ENCODE measurements around the gene BCL10. TPM values are rescaled to one million over a fixed set of nuclear protein-coding genes. Genes with fewer than 3 reads are reported as not detected.

BCL10 gene
- total RNA-seq: 10 to 100 TPM; 26.4 to 27.0 TPM

DNA sequence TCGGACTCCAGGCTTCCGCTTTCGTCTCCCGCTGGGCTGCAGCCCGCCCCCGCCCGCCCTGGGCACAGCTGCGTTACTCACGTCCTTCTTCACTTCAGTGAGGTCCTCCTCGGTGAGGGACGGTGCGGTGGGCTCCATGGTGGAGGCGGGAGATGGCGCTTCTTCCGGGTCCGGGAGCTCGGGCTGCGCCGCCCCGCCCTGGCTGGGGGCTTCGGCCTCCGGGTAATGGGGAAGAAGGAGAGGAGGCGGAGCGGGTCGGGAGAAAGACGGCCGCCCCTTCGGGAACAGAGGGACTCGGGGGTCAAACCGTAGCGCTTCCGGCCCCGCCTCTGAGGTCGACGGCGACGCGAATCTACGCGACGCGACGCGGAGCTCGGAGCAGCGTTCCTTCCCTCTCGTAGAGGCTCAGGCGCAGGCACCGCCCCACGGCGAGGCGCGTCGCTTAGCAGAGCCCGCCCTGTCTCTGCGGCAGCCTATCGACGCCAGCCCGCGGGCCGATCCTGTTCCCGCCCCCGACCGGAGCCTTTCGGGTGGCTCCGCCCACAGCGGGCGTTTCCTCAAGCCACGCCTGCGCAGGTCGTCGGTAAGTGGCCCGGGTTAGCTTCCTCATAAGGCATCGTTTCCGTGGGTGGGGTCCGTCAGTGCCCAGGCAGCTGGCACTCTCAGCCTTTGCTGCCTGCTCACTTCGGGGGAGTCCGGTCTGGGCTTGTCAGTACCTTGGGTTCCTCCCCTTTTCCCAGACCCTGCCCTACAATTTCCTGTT lies at the start of gene BCL10:
BCL10 (minus strand) TSS at position 418 of the 763 bp plus-strand sequence; CDS start at position 138, 280 bp downstream.
- ChIA-PET CTCF (interaction anchor here (0.7 to 4.0 kb wide), 11 partner anchors 9 to 413 kb away, joined by 3 to 56 read pairs (median 4); partner anchors contain the start of gene C1orf52), POLR2A (interaction anchor here (0.6 to 2.7 kb wide), 25 partner anchors 8 to 1774 kb away, joined by 3 to 41 read pairs (median 4); partner anchors contain the start of genes C1orf52, CTBS, GNG5 and MCOLN2)
- Mint-ChIP-seq H3K36me3 (ENCODE audit: low read depth) (peaks cover 28% of the 10 kb centered on the region), H3K9me3 (ENCODE audit: insufficient read depth) (no peaks in the 10 kb centered on the region), H3K27ac (peak within 1 kb of the TSS; percentile 95), H3K27me3 (ENCODE audit: low read depth) (peaks cover 7% of the 10 kb centered on the region), H3K4me1 (ENCODE audit: low read depth) (peaks cover 45% of the 10 kb centered on the region), H3K4me3 (peak within 1 kb of the TSS; percentile 81)
- DNase-seq (peak; percentile 98), ATAC-seq (peak; percentile 99)

- Mint-ChIP-seq H3K27me3 (ENCODE audit: low read depth) (peaks cover 41% of the 10 kb centered on the region), H3K36me3 (ENCODE audit: low read depth) (no peaks in the 10 kb centered on the region), H3K4me3 (no peak overlapping the region), H3K27ac (no peak overlapping the region), H3K4me1 (ENCODE audit: low read depth) (peaks cover 5% of the 10 kb centered on the region), H3K9me3 (ENCODE audit: insufficient read depth) (no peaks in the 10 kb centered on the region)
- DNase-seq (no peak), ATAC-seq (no peak)
- ChIA-PET CTCF (no interaction called here), POLR2A (no interaction called here)
Observed at GRCh38 chr1:85325920-85326319, 49.5 kb upstream of the BCL10 start.

DNA sequence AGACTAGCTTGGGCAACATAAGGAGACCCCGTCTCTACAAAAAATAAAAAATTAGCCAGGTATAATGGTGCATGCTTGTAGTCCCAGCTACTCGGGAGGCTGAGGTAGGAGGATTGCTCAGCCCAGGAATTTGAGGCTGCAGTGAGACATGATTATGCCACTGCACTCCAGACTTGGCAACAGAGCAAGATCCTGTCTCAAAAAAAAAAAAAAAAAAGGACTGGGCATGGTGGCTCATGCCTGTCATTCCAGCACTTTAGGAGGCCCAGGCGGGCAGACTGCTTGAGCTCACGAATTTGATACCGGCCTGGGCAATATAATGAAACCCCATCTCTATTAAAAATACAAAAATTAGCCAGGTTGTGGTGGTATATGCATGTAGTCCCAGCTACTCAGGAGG lies 47.3 kb upstream of the BCL10 start:
- peaks cover 8% of the 10 kb centered on the region for H3K4me1 Mint-ChIP-seq (ENCODE audit: low read depth)
- ATAC-seq (no peak), DNase-seq (no peak)
- CTCF ChIA-PET: no interaction called here
- no peaks in the 10 kb centered on the region for H3K9me3 Mint-ChIP-seq (ENCODE audit: insufficient read depth)
- POLR2A ChIA-PET: no interaction called here
- no peak overlapping the region for H3K27ac Mint-ChIP-seq
- H3K27me3 Mint-ChIP-seq (ENCODE audit: low read depth): peaks cover 42% of the 10 kb centered on the region
- H3K4me3 Mint-ChIP-seq: no peak overlapping the region
- H3K36me3 Mint-ChIP-seq (ENCODE audit: low read depth): no peaks in the 10 kb centered on the region

DNA sequence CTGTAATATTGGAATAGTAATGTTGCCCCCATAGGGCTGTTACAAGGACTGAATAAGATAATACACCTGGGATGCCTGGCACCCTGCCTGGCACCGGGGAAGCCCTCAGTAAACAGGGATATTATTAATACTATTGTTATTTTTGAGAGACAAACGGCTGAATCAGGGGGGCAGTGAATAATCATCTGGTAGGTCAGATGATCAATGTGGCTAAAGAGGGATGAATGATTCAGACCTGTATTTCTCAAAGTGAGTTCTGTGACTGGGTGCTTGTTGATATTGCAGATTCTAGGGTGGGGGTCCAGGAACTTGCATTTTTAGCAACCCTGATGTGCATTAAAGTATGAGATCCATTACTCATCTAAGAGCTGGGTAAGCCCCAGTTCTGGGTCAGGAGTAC lies 46.2 kb upstream of the BCL10 start:
- DNase-seq (no peak), ATAC-seq (no peak)
- Mint-ChIP-seq H3K27me3 (ENCODE audit: low read depth) (peaks cover 43% of the 10 kb centered on the region), H3K4me3 (no peak overlapping the region), H3K27ac (no peak overlapping the region), H3K4me1 (ENCODE audit: low read depth) (peaks cover 8% of the 10 kb centered on the region), H3K9me3 (ENCODE audit: insufficient read depth) (no peaks in the 10 kb centered on the region), H3K36me3 (ENCODE audit: low read depth) (no peaks in the 10 kb centered on the region)
- ChIA-PET POLR2A (no interaction called here), CTCF (no interaction called here)

- H3K27ac Mint-ChIP-seq: no peak overlapping the region
- DNase-seq (peak; percentile 36), ATAC-seq (peak; percentile 51)
- peaks cover 46% of the 10 kb centered on the region for H3K27me3 Mint-ChIP-seq (ENCODE audit: low read depth)
- peaks cover 8% of the 10 kb centered on the region for H3K4me1 Mint-ChIP-seq (ENCODE audit: low read depth)
- CTCF ChIA-PET: no interaction called here
- no peaks in the 10 kb centered on the region for H3K36me3 Mint-ChIP-seq (ENCODE audit: low read depth)
- H3K4me3 Mint-ChIP-seq: no peak overlapping the region
- POLR2A ChIA-PET: no interaction called here
- no peaks in the 10 kb centered on the region for H3K9me3 Mint-ChIP-seq (ENCODE audit: insufficient read depth)
Observed at GRCh38 chr1:85321237-85321964, 45.0 kb upstream of the BCL10 start.

DNA sequence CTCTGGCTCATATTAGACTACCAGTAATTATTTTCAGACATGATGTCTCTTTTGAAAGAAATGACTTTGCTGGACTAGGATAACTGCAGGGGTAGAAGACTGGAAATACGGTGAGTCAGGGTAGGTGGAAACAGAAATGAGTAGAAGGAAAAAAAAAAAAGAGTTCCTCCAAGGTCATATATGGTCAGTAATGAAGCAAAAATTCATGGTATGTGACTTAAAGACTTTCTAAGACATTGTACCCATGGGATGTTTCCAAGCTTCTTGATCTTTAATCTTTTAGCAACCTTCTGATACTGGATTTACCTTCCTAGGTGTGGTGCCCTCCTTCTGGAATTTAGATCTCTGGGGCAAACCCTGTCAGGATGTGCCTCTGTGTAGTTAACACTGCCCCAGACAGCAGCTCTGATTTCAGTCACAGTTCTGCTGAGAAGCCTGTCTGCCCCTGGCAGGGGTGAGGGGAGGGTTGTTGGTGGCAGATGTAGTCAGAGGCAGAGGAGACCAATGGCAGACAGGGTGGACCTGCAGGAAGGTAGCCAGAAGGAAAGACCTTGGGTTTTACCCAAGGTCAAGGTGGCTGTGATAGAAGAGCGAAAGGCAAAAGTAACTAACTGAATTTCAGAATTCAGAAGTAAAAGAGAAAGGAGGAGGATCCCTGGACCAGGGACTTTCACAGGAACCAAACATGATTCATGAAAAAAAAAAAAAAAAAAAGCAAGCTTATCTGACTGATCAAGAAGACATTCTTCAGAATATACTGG lies 44.1 kb upstream of the BCL10 start:
- POLR2A ChIA-PET: no interaction called here
- H3K27me3 Mint-ChIP-seq (ENCODE audit: low read depth): peaks cover 42% of the 10 kb centered on the region
- peaks cover 8% of the 10 kb centered on the region for H3K4me1 Mint-ChIP-seq (ENCODE audit: low read depth)
- H3K27ac Mint-ChIP-seq: no peak overlapping the region
- DNase-seq: no peak
- H3K36me3 Mint-ChIP-seq (ENCODE audit: low read depth): no peaks in the 10 kb centered on the region
- H3K4me3 Mint-ChIP-seq: no peak overlapping the region
- no peaks in the 10 kb centered on the region for H3K9me3 Mint-ChIP-seq (ENCODE audit: insufficient read depth)
- CTCF ChIA-PET: no interaction called here
- no peak for ATAC-seq

DNA sequence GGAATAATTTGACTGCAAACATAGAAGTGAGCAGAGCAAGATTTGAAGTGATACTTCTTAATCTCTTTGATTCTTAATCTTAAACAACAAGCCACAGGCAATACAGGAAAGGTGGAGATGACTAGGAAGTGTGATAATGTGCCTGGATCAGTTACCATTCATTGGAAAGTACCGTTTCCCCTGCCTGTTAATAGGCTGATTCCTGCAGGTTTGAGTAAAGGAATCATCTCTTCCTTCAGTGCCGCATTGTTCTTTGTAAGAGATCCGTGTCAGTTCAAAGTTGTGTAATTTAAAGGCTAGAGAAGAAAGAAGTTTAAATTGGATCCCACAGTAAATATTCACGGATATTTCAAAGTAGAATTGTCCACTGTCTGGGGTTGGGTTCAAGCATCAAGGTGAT lies 43.5 kb upstream of the BCL10 start:
- Mint-ChIP-seq H3K27me3 (ENCODE audit: low read depth) (peaks cover 38% of the 10 kb centered on the region), H3K4me1 (ENCODE audit: low read depth) (peaks cover 8% of the 10 kb centered on the region), H3K4me3 (no peak overlapping the region), H3K36me3 (ENCODE audit: low read depth) (no peaks in the 10 kb centered on the region), H3K9me3 (ENCODE audit: insufficient read depth) (no peaks in the 10 kb centered on the region), H3K27ac (no peak overlapping the region)
- POLR2A ChIA-PET: no interaction called here
- ATAC-seq (no peak), DNase-seq (no peak)
- CTCF ChIA-PET: no interaction called here

DNA sequence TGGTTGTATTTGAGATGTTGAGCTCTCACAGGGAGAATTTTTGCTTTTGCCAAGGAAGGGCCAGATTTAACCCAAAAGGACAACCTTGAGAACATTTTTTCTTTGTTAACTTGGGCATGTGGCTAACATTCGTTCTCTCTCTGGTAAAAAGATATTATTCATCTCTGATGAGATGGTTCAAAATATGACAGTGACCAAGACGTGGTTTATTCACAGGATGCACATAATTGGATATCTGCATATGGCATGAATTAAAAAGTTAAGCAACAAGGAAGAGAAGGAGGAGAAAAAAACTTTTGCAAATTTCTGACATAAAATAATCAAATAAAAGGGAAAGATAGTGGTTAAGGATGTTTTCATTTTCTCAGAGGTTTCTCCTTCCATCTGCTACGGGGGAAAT lies 43.1 kb upstream of the BCL10 start:
- ATAC-seq (no peak), DNase-seq (no peak)
- H3K36me3 Mint-ChIP-seq (ENCODE audit: low read depth): no peaks in the 10 kb centered on the region
- H3K27ac Mint-ChIP-seq: no peak overlapping the region
- H3K4me3 Mint-ChIP-seq: no peak overlapping the region
- H3K27me3 Mint-ChIP-seq (ENCODE audit: low read depth): peaks cover 37% of the 10 kb centered on the region
- ChIA-PET POLR2A (no interaction called here), CTCF (no interaction called here)
- H3K4me1 Mint-ChIP-seq (ENCODE audit: low read depth): peaks cover 8% of the 10 kb centered on the region
- H3K9me3 Mint-ChIP-seq (ENCODE audit: insufficient read depth): no peaks in the 10 kb centered on the region

DNA sequence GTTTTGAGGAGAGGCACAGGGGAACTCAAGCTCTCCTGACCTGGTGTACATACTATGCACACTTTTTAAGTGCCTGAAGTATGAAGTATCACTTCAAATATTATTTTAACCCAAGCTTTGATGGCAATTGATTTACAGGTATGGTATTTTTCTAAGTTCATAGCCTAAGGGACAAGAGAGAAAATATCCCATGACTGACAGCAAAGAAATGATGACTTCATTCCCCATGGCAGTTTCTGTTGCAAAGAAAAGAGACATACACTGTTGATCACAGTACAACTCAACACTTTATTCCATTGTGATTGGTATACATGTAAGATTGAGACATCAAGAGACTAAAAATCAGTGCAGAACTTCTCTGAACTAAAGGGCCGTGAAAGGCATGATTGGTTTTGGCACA lies 41.8 kb upstream of the BCL10 start:
- CTCF ChIA-PET: no interaction called here
- POLR2A ChIA-PET: no interaction called here
- Mint-ChIP-seq H3K4me3 (no peak overlapping the region), H3K9me3 (ENCODE audit: insufficient read depth) (no peaks in the 10 kb centered on the region), H3K36me3 (ENCODE audit: low read depth) (no peaks in the 10 kb centered on the region), H3K4me1 (ENCODE audit: low read depth) (peaks cover 8% of the 10 kb centered on the region), H3K27ac (no peak overlapping the region), H3K27me3 (ENCODE audit: low read depth) (peaks cover 33% of the 10 kb centered on the region)
- DNase-seq (no peak), ATAC-seq (no peak)

DNA sequence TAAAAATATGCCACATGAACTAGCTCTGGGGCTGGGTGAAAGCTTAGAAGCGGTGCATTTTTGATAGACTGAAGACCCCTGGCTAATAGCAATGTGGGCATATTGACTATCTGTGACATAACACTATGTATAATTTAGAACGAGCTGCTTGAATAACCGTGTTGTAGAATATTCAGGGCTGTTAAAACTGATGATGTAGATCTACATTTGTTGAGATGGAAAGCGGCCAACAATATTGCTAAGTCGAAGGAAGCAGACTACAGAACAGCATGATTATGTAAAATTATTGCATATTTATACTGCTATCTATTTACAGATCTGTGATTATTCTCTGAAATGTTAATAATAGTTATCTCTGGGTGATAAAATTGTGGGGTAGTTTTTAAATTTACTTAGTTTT lies 41.1 kb upstream of the BCL10 start:
- CTCF ChIA-PET: no interaction called here
- H3K4me3 Mint-ChIP-seq: no peak overlapping the region
- no peak for ATAC-seq
- no peaks in the 10 kb centered on the region for H3K36me3 Mint-ChIP-seq (ENCODE audit: low read depth)
- peaks cover 8% of the 10 kb centered on the region for H3K4me1 Mint-ChIP-seq (ENCODE audit: low read depth)
- POLR2A ChIA-PET: no interaction called here
- no peak overlapping the region for H3K27ac Mint-ChIP-seq
- no peak for DNase-seq
- H3K27me3 Mint-ChIP-seq (ENCODE audit: low read depth): peaks cover 31% of the 10 kb centered on the region
- H3K9me3 Mint-ChIP-seq (ENCODE audit: insufficient read depth): no peaks in the 10 kb centered on the region

DNA sequence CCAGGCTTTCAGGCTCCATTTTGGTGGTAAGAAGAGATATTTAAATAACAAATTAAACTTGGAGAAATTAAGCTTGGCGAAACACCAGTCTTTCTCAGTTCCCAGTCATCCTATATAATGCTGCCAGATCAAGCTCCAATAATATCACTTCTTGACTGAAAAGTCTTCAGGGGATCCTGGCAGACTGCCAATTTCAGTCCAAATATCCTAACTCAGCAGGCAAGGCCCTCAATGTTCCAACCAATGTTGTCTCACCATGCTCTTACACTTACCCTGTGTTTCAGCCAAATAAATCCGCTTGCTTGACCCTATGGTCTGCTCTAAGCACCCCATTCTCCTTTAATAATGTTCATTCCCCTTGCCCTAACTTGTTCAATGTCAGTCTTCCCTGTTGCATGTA lies 39.9 kb upstream of the BCL10 start:
- H3K4me3 Mint-ChIP-seq: no peak overlapping the region
- CTCF ChIA-PET: no interaction called here

DNA sequence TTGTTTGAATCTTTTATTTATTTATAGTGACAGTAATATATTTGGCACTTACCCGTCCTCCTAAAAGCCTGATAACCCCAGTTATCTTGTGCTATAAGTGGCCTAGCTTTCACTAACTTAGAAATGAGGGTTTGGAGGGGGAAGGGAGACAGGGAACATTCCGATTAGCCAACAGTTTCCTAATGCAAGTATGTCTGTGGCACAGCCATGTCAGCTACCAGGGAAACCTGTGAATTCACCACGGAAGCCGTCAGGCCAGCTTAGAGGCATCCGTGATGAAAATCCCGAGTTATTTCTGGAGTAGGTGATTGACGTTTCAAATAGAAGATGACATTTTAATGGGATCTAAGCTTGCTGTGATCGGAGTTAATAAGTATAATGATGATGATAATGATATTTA lies 39.4 kb upstream of the BCL10 start:
- Mint-ChIP-seq H3K36me3 (ENCODE audit: low read depth) (no peaks in the 10 kb centered on the region), H3K9me3 (ENCODE audit: insufficient read depth) (no peaks in the 10 kb centered on the region), H3K27me3 (ENCODE audit: low read depth) (peaks cover 34% of the 10 kb centered on the region), H3K4me1 (ENCODE audit: low read depth) (peaks cover 2% of the 10 kb centered on the region), H3K4me3 (no peak overlapping the region), H3K27ac (no peak overlapping the region)
- ChIA-PET POLR2A (no interaction called here), CTCF (interaction anchor here (1.1 kb wide), 1 partner anchor 61 kb away, joined by 4 read pairs; no protein-coding TSS in a partner anchor)
- ATAC-seq (no peak), DNase-seq (no peak)

More for the DNA sequence above, 39.9 kb upstream of the BCL10 start:
- Mint-ChIP-seq H3K36me3 (ENCODE audit: low read depth) (no peaks in the 10 kb centered on the region), H3K9me3 (ENCODE audit: insufficient read depth) (no peaks in the 10 kb centered on the region), H3K27me3 (ENCODE audit: low read depth) (peaks cover 33% of the 10 kb centered on the region), H3K27ac (no peak overlapping the region), H3K4me1 (ENCODE audit: low read depth) (peaks cover 6% of the 10 kb centered on the region)
- ATAC-seq (no peak), DNase-seq (no peak)
- POLR2A ChIA-PET: no interaction called here

Data from activated CD8-positive, alpha-beta T cell treated with anti-CD3 and anti-CD28 coated beads, Interleukin-2, amount 10 ng/mL, durations not matched to agents 7 days and 5 days (primary cell).